CD4-positive, alpha-beta T cell treated with Interleukin-4 for 1 hour (primary cell): ENCODE data around the gene ARFGAP3.

Experiments
- DNase-seq, 2 donors: peaks; one replicate each; pipeline ENCODE4 v3.0.0-alpha.2; 2020 to 2022

The ARFGAP3 gene

DNA sequence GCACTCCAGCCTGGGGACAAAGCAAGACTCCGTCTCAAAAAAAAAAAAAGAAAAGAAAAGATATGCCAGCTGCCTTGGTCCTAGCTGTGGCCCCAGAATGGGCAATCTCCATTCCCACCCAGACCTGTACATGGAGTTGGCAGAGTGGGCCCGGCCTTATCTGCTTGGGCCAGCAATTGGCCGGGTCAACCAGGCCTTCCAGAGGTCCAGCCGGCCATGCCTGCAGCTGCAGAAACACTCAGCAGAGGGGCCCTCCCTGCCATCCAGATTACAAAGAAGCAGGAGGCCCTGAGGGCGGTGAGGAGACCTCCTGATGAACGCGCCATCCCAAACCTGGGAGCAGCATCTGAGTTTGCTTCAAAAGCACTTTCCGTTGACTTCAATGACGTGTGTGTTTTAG lies 26.9 kb upstream of the ARFGAP3 start:
- DNase-seq, result no peak

DNA sequence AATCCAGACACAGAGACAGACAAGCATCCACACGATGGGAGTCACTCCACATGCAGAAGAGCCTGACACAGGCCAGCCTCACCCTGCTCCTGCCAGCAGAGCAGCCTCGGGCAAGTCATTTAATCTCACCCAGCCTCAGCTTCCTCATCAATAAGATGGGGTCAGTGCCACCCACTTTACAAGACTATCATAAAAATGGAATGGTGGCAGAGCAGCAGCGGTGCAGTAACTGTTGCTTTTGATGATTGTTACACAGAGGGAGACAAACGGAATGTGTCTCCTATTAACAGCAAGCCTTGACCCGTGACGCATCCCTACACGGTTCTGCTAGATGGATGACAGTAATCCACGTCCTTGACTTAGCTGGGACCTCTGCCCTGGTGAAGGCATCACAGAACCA lies 26.0 kb upstream of the ARFGAP3 start:
- DNase-seq, result no peak

DNA sequence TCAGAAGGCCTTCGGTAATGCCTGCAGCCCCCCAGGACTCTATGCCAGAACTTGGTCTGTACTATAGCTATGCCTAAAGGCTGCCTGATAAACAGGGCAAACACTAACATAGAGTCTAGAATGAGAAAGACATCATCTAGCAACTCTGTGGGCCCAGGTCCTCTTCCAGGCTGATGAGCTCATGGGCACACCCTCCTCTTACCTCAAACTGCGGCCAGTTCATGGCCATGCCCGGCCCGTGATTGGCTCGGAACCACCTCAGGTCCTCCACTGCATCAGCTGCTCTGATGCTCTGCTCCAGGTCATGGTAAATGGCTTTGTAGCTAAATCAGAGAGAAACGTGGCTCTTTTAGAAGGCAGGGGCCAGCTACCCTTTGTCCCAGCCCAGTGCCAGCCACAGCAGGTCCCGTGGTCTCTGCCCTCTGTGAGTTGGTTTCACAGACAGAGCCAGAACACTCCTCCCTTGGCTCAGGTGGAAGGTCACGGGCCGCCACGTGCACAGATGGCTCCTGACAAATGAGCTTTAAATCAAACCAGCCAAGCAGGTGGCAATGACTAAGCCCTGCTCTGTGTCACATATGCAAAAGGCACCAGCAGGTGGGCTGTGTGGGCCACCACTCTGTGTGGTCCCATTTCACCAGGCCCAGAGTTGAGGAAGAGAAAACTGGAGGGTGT lies 25.0 kb upstream of the ARFGAP3 start:
- no peak for DNase-seq

DNA sequence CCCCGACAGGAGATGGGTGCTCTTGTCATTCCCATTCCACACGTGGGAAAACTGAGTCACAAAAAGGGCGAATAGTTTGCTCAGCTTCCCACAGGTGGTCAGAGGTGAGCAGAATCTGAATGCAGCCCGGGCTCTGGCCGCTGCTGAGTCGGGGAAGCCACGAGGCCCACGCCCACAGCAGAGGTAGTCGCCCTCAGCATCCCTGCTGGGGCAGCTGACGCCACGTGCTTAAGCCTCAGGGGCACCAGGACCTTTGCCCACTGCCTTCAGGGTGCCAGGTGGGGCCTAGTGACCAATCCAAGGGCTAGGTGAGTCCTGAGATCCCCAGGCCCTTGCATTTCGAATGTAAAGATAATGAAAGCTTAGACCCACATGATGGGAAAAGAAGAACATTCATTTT lies 24.2 kb upstream of the ARFGAP3 start:
- DNase-seq, result no peak

DNA sequence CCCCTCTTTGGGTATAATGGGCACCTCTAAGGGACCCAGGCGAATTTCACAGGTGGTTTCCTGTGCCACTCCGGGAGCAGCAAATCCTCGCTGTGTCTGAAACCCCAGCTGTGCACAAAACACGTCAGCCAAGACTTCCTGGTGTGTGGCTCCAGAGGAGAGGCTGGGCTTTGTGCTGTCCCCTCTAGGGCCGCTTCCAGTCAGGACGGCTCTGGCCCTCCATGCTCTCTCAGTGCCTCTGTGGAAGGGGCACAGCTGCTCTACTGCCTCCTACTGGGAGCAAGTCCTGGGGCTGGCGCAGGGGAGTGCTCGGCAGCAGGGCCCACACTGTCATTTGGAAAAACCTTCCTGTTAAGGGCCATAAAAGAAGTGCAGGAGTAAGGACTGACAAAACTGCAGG lies 23.7 kb upstream of the ARFGAP3 start:
- no peak for DNase-seq

DNA sequence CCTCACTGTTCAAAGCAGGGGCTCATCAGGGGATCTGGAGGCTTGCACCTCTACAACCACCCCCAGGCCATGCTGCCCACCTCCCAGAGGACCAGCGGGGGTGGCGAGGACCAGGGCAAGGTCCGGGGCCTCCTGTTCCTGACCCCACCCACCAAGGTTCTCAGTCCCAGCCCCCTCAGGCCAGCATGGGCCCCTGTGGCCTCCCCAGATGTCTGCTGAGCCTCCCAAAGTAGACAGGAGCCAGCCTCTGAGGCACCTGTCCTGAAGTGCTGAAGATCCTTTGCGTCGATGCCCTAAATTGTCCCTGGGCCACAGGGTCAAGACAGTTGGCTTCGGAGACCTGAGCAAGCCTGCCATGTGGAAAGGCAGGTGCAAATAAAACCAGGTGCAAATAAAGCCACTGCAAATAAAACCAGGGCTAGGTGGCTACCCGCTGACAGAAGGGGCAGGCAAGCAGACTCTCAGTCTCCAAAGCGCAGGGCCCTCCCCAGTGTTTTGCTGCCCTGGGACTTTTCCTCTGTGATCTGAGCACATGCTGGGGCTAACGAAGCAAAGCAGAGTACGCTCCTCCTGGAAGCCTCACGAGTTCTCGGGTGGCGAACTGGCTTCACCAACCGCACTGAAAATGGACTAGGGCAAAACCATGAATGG lies 22.4 kb upstream of the ARFGAP3 start:
- DNase-seq, result no peak

DNA sequence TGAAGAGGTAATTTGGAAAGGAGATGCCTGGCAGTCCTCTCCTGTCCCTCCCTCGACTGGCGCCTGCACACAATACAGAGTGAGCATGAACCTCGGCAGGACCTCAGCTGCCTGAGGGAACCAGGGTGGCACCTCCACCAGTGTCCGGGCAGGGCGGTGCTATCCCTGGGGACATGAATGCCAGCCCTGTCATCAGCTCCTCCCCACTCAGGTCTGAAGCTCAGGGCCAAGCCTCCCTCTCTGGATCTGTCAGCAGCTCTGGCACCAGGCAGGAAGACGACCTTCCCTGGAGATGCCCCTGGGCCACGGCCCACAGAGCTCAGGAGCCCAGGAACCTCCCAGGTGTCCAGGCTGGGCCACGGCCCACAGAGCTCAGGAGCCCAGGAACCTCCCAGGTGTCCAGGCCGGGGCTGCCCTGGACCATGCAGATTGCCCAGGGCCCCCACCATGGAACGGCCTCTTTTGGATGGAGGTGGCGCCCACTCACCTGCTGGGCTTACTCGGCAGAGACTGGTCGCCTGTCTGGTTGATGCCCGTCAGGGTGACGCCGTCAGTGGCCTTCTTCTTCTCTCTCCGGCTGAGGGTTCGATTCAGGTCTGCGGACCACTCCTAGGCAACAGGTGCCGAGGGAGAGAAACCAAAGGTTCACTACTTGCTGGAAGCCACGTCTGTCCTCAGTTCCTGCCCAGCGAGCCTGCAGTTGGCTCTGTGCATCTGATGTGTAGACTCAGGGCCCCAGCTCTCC lies 21.7 kb upstream of the ARFGAP3 start:
- DNase-seq, result no peak

DNA sequence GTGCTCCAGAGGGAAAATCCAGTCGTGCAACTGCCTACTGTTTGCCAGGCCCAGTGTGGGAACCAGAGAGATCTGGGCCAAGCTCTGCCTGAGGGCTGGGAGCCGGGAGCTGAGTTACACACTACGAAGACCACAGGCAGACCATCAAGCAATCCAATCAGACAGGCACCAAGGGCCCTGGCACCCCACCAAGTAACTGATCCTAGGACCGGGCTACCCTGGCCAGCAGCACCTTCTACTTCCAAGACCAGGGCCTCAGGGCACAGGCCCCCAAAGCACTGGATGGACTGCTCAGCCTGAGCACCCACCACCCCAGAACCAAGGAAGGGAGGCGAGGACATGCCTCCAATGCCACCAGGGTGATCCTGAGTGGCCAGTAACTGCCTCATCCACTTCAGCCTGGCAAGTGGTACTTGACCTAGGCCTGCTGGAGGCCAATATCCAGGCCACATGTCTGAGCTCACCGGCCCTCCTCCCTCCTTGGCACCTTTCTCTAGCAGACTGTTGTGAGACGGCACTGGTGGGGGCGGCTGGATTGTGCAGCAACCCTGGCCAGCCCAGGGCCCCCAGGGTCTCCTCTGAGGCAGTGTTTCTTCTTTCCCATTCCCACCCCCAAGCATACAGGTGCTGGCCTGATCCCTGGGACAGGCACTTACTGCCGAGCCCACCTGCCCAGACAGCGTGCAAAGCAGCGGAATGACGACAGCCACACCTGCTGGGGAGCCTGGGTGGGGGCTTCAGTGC lies 20.7 kb upstream of the ARFGAP3 start:
- no peak for DNase-seq

DNA sequence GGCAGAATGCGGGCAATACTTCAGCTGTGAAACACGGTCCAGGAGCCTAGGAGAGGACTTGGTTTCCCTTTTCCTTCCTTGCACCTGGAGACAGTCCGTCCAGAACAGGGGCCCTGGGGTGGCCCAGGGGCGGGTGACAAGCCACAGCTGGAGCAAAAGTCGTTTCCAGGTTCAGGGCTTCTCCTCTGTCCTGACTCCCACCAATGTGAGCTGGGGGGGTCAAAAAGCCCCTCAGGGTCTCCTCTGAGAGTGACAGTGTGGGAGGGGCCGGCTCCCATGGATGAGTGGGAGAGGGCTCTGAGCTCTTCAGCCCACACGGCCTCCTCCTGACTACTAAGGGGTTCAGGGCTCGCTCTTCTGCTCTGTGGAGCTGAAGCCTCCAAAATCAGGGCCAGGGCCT lies 20.1 kb upstream of the ARFGAP3 start:
- DNase-seq, result no peak

DNA sequence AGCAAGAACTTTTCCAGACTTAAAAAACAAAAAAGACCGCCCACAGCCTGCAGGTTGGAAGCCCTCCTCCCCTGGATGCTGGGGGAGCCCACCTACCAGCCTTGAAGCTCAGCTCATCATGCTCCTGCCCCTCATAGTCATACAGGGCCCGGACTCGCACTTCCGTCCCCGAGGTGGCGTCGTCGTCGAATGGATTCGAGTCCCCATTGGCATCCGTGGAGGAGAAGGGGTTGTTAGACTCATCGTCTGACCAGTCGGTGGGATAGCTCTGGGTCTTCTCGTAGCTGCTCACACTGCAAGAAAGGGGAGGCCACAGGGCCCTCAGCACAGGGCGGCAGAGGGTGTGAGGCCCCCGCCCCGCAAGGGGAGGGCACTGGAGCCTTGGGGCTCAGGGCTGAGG lies 19.0 kb upstream of the ARFGAP3 start:
- no peak for DNase-seq

DNA sequence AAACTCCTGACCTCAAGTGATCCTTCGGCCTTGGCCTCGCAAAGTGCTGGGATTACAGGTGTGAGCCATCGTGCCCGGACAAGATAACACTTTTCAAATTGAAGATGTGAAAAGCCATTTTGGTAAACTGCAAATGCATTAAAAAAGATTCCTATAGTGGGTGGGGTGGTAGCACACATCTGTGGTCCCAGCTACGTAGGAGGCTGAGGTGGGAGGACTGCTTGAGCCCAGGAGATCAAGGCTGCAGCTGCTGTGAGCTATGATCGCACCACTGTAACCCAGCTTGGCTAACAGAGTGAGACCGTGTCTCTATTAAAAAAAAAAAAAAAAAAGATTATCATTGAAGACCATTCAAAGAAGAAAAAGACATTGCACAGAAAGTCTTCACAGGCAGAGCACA lies 16.9 kb upstream of the ARFGAP3 start:
- no peak for DNase-seq

DNA sequence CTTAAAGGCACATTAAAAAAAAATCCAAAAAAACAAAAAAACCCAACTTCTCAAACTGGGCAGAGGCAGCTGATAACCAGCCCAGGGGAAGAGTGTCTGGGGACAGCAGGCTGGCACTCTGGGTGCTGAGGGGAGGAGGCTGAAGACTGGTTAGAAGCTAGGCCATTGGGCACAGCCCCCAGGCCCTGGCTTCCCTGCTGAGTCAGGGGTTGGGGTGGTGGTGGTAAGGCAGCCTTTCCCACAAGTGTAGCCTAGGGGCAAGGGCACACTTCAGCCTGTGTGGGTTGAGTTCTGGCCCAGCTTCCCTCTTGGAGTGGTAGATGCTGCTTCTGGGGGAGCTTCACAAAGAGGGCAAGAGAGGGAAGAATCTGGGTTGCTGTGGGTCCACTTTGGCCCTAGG lies 16.3 kb upstream of the ARFGAP3 start:
- no peak for DNase-seq

DNA sequence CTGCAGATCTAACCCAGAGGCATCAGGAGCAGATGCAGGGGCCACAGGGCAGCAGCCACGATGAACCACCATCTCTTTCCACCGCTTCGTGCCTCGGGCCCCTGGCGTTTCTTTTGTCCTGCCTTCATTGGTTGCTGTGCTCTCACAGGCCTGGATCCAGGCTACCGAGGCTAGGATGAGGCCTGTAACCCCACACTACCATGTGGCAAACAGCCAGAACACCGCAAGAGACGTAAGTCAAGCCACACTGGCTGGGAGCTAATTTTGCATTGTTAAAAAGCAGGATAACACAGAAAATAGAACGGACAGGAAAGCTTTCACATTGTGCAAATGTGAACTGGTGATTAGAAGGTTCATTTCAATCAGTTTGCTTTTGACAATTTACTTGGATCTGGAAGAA lies 15.7 kb upstream of the ARFGAP3 start:
- DNase-seq, result no peak

DNA sequence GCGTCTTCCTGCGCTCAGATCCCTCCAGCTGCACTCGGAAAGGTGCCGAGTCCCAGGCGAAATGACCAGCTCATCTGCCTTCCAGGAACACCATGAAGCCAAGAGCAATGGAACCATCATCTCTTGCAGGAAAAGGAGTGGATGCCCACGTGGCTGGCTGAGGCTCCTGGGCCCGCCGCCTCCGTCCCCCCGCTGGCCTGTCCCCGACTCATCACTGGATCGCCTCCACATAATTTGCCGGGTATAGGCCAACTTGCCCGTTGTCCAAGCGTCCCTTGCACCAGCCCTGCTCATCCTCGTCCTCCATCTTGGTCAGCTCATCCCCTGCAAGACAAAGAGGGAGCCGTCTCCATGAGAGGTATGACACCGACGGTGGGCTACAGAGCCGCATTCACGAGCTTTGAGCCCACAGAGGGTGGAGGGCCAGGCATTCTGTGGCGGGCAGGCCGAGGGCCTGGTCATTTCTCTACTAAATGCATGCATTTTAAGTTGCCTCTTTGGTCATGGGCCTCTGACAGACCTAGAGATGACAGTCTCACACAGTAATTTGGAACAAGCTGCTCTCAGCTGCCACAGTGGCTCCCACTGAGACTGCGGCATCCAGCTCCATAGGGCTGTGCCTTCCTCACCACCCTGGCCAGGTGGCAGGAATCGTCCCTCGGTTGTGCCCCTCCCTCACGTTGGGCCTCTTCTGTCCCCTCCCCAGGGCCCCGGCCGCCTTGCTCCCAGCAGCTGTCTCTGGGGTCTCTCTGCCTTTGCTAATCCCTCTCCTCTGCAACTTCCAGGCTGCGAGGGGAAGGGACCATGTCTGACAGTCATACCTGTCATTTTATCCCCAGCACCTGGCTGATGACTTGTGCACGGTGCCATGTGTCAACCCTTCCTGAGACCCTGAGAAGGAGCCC lies 14.3 kb upstream of the ARFGAP3 start:
- no peak for DNase-seq

DNA sequence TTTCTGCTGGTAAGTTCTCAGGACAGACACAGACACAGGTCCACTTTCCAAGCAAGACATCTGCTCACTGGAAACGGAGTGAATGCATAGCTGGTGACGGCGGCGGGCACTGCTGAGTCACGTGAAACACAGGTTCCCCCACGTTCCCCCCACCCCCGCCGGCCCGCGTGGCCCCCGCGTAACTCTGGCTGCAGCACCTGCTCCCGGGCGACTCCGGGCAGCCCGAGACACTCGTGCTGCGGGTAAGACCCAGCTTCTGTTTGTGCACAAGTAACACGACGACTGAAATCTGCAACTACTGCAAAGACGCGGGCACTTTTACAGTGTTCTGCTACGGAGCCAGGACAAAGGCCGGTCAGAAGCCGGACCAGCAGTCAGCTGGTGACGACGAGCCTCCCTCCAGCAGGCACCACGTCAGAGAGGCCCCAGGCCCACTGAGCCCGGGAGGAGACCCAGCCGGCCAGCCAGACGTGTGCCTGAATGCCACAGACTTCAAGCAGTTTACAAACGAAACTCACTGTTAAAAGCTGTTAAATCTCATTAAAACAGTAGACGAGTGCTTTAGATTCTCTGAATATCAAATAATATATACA lies 12.9 kb upstream of the ARFGAP3 start:
- DNase-seq, result no peak

DNA sequence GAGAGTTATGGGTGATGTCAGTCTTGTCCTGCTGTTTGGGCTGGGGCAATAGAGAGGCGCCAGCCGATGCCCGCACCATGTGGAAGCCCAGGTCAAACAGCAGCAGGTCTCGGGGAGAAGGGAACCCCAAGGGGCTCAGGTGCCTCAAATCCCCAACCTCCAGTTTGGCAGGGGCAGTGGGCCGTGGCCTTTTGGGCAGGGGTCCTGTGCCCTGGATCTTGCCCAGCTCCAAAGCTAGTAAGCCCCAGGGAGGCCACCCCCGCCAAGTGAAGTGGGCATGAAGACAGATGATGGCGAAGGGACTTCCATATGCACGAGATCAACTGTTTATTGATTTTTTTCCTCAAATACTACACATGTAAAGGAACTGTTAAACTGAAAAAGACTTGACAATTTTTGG lies 12.4 kb upstream of the ARFGAP3 start:
- DNase-seq, result no peak

DNA sequence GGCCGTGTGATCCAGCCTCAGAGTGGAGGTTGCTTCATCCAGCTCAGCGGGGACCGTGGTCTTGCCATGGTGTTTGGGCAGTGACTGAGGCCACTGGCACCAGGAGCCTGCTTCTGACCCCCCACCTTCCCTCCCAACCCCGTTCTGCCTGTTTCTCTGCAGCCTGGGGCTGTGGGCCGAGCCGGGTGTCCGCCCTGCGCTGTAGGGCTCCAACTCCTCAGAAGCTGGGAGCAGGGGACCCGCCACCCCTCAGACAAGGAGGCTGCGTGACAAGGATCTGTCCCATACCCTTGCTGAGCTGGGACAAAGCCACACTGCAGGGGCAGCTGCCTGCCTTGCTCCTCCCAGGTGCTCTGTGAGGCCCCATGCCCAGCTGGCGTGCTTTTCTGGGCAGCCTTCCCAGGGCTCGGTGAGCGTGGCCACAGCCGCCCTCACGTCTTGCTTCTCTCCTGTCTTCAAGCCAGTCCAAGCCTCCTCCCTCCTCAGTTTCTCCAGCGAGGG lies 11.7 kb upstream of the ARFGAP3 start:
- no peak for DNase-seq

DNA sequence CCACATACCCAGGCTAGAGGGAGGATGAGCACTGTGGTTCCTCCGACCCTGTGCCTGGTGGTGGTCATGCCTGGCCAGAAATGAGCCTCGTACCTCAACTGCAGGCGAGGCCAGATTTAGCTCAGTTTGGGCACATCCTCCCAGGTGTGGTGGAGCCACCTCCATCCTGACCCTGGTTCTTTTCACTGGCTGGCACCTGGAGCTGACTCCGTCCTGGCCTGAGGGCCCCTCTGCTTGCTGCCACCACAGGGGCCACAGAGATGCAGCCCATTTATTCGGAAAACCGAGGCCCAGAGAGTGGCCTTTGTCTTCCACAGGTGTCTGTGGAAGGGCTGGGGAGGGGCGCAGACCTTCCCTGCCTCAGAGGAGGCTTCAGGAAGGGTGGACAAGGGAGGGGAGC lies 9.0 kb upstream of the ARFGAP3 start:
- no peak for DNase-seq

DNA sequence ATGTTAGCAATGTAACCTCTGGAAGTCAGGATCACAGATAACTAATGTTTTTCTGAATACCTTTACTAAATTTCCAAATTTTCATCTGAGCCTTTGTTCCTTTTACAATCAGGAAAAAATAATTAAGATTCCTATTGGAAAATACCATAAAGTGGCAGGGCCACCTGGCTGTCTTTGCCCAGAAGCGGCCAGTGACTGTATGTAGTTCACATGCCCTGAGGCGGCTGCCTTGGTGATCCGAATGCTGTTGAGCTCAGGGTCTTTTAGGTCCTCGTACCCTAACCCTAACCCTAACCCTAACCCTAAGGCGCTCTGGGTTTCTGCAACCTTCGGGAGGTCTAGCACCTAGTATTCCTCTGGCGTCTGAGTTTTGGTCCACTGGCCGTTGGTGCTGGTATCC lies 8.5 kb upstream of the ARFGAP3 start:
- no peak for DNase-seq

DNA sequence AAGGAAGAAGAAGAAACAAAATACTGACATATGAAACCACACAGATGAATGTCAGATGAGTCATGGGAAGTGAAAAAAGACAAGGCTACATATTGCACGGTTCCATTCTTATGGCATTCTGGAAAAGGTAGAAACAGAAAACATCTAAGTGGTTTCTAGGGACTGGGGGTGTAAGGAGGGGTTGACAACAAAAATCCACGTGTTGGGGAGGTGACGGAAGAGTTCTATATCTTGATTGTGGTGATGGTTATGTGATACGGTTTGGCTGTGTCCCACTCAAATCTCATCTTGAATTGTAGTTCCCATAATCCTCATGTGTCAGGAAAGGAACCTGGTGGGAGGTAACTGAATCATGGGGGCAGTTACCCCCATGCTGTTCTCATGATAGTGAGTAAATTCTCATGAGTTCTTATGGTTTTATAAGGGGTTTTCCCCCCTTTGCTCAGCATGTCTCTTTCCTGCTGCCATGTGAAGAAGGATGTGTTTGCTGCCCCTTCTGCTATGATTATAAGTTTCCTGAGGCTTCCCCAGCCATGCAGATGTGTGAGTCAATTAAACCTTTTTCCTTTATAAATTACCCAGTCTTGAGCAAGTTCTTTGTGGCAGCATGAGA lies 6.4 kb upstream of the ARFGAP3 start:
- peak in 1 of 2 donors; percentile 26 for DNase-seq

DNA sequence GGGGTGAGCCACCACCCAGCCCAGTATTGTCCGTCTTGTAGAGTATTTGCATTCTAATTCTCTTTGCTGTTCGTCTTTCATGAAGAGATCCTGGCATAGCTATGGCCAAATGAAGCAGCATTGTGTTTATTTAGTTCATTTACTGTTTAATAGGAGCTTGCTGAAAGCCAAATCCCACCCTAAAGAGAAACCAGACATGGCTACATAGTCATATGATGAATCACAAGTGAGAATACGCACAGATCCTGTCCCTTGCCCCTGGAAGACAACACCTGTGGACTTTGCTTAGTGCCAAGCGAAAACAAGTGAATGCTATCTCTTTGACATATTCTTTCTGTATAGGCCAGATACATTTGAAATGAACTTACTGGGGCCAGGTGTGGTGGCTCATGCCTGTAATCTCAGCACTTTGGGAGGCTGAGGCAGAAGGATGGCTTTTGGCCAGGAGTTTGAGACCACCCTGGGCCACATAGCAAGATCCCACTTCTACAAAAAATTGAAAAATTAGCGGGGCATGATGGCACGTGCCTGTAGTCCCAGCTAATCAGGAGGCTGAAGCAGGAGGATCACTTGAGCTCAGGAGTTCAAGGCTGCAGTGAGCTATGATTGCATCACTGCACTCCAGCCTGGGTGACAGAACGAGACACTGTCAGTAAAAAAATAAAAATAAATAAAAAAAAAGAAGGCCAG lies 5.1 kb upstream of the ARFGAP3 start:
- no peak for DNase-seq
